PC-3 (cell line): ENCODE results near the gene EPC2. TPM values are rescaled to one million over a fixed set of nuclear protein-coding genes. Genes with fewer than 3 reads are reported as not detected.

ENCODE experiments used
- ATAC-seq: fragments of 200-7000 bp; cut with Tn5 transposase; 2 replicates; pipeline ENCODE4 v1.9.1; 2020; ENCODE audit warnings: mild to moderate bottlenecking, moderate library complexity
- BruUV-seq: library from RNA; stranded (reverse); fragments of 400-500 nt; replicated peaks from 2 replicates; lab custom pipeline; 2021; lab: Mats Ljungman, UMichigan
- CTCF ChIA-PET: fragments of 300-600 bp; sonication (Branson Sonifier 250); formaldehyde crosslinking; loops from one replicate; lab custom pipeline; 2022; ENCODE audit warnings: antibody characterized with exemption; lab: Charles Lee
- POLR2A ChIA-PET: fragments of 300-600 bp; sonication (Branson Sonifier 250); formaldehyde crosslinking; loops from one replicate; lab custom pipeline; 2022; ENCODE audit warnings: antibody characterized with exemption; ENCODE audit not compliant: unreplicated experiment; lab: Charles Lee
- DNase-seq: peaks from one replicate; pipeline ENCODE4 v3.0.0-alpha.2; 2015
- H2AFZ ChIP-seq: fragments of 300-600 bp; sonication (generic); 2 replicates; pipeline ENCODE4 v1.6.0; 2016; ENCODE audit warnings: antibody characterized with exemption, low read length
- H3F3A ChIP-seq: fragments of 300-600 bp; sonication (generic); one replicate; pipeline ENCODE4 v1.6.0; 2017; ENCODE audit warnings: antibody characterized with exemption, low read length, control low read depth, mild to moderate bottlenecking; ENCODE audit not compliant: unreplicated experiment
- H3K27ac ChIP-seq: fragments of 300-600 bp; sonication (generic); 2 replicates; pipeline ENCODE4 v1.5.1; 2016; ENCODE audit warnings: mild to moderate bottlenecking, low read length
- H3K27me3 ChIP-seq: fragments of 300-600 bp; sonication (generic); 2 replicates; pipeline ENCODE4 v1.6.1; 2016; ENCODE audit warnings: low read length, mixed read lengths
- H3K36me3 ChIP-seq: fragments of 300-600 bp; sonication (generic); 2 replicates; pipeline ENCODE4 v1.6.1; 2016; ENCODE audit warnings: low read depth, mixed run types, low read length, mixed read lengths
- H3K4me1 ChIP-seq: fragments of 300-600 bp; sonication (generic); 2 replicates; pipeline ENCODE4 v1.5.1; 2016; ENCODE audit warnings: low read length; ENCODE audit not compliant: insufficient read depth
- H3K4me2 ChIP-seq: fragments of 300-600 bp; sonication (generic); 2 replicates; pipeline ENCODE4 v1.6.0; 2016; ENCODE audit warnings: low read length
- H3K4me3 ChIP-seq: fragments of 300-600 bp; sonication (generic); 2 replicates; pipeline ENCODE4 v1.5.1; 2016; ENCODE audit warnings: mild to moderate bottlenecking, low read length, mixed read lengths
- H3K79me2 ChIP-seq: fragments of 300-600 bp; sonication (generic); 2 replicates; pipeline ENCODE4 v1.6.1; 2017; ENCODE audit warnings: low read length, mixed read lengths
- H3K9ac ChIP-seq: fragments of 300-600 bp; sonication (generic); 2 replicates; pipeline ENCODE4 v1.6.0; 2016; ENCODE audit warnings: mild to moderate bottlenecking, low read length
- H3K9me2 ChIP-seq: fragments of 300-600 bp; sonication (generic); replicated peaks from 2 replicates; pipeline ENCODE4 v1.6.1; 2016; ENCODE audit warnings: mixed run types, low read length, mixed read lengths
- H3K9me3 ChIP-seq: fragments of 300-600 bp; sonication (generic); 2 replicates; pipeline ENCODE4 v1.6.1; 2016; ENCODE audit warnings: low read length, mixed read lengths
- H4K20me1 ChIP-seq: fragments of 300-600 bp; sonication (generic); 2 replicates; pipeline ENCODE4 v1.6.1; 2016; ENCODE audit warnings: low read length, mixed read lengths
- CTCF ChIP-seq: fragments of 300-600 bp; sonication (generic); conservative IDR thresholded peaks from 2 replicates; pipeline ENCODE4 v1.5.1; 2017; ENCODE audit warnings: antibody characterized with exemption, low read depth, mild to moderate bottlenecking, low read length
- EZH2 ChIP-seq: fragments of 300-600 bp; sonication (generic); IDR thresholded peaks from one replicate; pipeline ENCODE4 v1.6.1; 2017; ENCODE audit warnings: antibody characterized with exemption, mild to moderate bottlenecking, low read length; ENCODE audit not compliant: unreplicated experiment
- EZH2phosphoT487 ChIP-seq: fragments of 300-600 bp; sonication (generic); IDR thresholded peaks from 2 replicates; pipeline ENCODE4 v1.6.1; 2018; ENCODE audit warnings: mild to moderate bottlenecking, antibody characterized with exemption, low read length, borderline replicate concordance
- intact Hi-C: fragments of 100-400 bp; cut with micrococcal nuclease; formaldehyde crosslinking; loops from 2 replicates; pipeline ENCODE4 v1.9.0; 2023
- total RNA-seq: library from RNA; depleted of rRNA; stranded (reverse); fragments of >200 nt; gene quantifications from 2 replicates; pipeline ENCODE4 v1.2.3, GENCODE V29; 2014

EPC2 gene
- total RNA-seq, 1 experiment from 2014 or later, result 20.6 TPM

- Histone ChIP-seq H3K4me2 (peak overlapping the region; percentile 81), H2AFZ (peak overlapping the region; percentile 62), H3F3A (no peaks in the 10 kb centered on the region), H3K27me3 (no peaks in the 10 kb centered on the region), H3K4me3 (peak overlapping the region; percentile 60), H3K9ac (no peak overlapping the region; the same call in 1 of the 2 replicates), H3K27ac (peak overlapping the region; percentile 75), H4K20me1 (no peaks in the 10 kb centered on the region), H3K9me3 (no peaks in the 10 kb centered on the region), H3K36me3 (no peaks in the 10 kb centered on the region), H3K79me2 (no peaks in the 10 kb centered on the region), H3K9me2 (no peaks in the 10 kb centered on the region), H3K4me1 (peaks cover 45% of the 10 kb centered on the region)
- DNase-seq, result peak; percentile 54
- CTCF ChIA-PET, result interaction anchor here (0.6 kb wide), 1 partner anchor 111 kb away, joined by 3 read pairs; no protein-coding TSS in a partner anchor
- no TSS peak for BruUV-seq
- POLR2A ChIA-PET, result no interaction called here
- intact Hi-C loops, result loop anchor here (2.0 kb wide), 1 partner anchor 170 kb away; the partner anchor contains the start of gene EPC2
- TF ChIP-seq EZH2, result no peak
- no peak for TF ChIP-seq EZH2phosphoT487
- no peak for TF ChIP-seq CTCF
- peak; percentile 42 for ATAC-seq
These were observed 170.4 kb downstream of the EPC2 start for GRCh38 chr2:148814860-148815419.

GRCh38 chr2:148816176-148816575 is 171.6 kb downstream of the EPC2 start:
- ChIA-PET CTCF (no interaction called here), POLR2A (no interaction called here)
- ATAC-seq (no peak), DNase-seq (no peak)
- Histone ChIP-seq H3K4me1 (peaks cover 45% of the 10 kb centered on the region), H3K4me2 (no peak overlapping the region), H3K9me3 (no peaks in the 10 kb centered on the region), H3K79me2 (no peaks in the 10 kb centered on the region), H3K27me3 (no peaks in the 10 kb centered on the region), H3K36me3 (no peaks in the 10 kb centered on the region), H4K20me1 (no peaks in the 10 kb centered on the region), H2AFZ (no peak overlapping the region), H3K27ac (no peak overlapping the region), H3K9ac (no peak overlapping the region), H3F3A (no peaks in the 10 kb centered on the region), H3K9me2 (no peaks in the 10 kb centered on the region), H3K4me3 (no peak overlapping the region)
- no TSS peak for BruUV-seq
- no peak for TF ChIP-seq CTCF
- TF ChIP-seq EZH2phosphoT487, result no peak
- intact Hi-C loops, result no loop called here

- no TSS peak for BruUV-seq
- CTCF ChIA-PET, result no interaction called here
- Histone ChIP-seq H3K36me3 (no peaks in the 10 kb centered on the region), H3K9ac (no peak overlapping the region), H3K27me3 (no peaks in the 10 kb centered on the region), H2AFZ (peak overlapping the region; percentile 63), H3K27ac (no peak overlapping the region), H3K9me2 (no peaks in the 10 kb centered on the region), H3K79me2 (no peaks in the 10 kb centered on the region), H3K4me2 (peak overlapping the region; percentile 68), H3K4me1 (peaks cover 38% of the 10 kb centered on the region), H3K4me3 (no peak overlapping the region), H3F3A (no peaks in the 10 kb centered on the region), H4K20me1 (no peaks in the 10 kb centered on the region), H3K9me3 (no peaks in the 10 kb centered on the region)
- POLR2A ChIA-PET, result no interaction called here
- DNase-seq, result no peak
- no peak for ATAC-seq
- no peak for TF ChIP-seq CTCF
- no peak for TF ChIP-seq EZH2phosphoT487
- TF ChIP-seq EZH2, result no peak
- intact Hi-C loops, result no loop called here
These were observed 172.7 kb downstream of the EPC2 start for GRCh38 chr2:148817210-148817708.
